Measurements from ENCODE around the gene FUOM. TPM values are rescaled to one million over a fixed set of nuclear protein-coding genes. Genes with fewer than 3 reads are reported as not detected.
"Not testable (repeated sequence)": the region's sequence is repeated elsewhere in the genome, so short reads cannot be mapped to it uniquely, and the experiment has no call there.

The FUOM gene
- total RNA-seq, 2 experiments from 2014 or later = 15.4 to 17.3 TPM

- POLR2A ChIA-PET = no interaction called here
- peak within 1 kb of the TSS; percentile 93 for H3K4me3 Mint-ChIP-seq
- no peaks in the 10 kb centered on the region for H3K27me3 Mint-ChIP-seq
- H3K4me1 Mint-ChIP-seq = peaks cover 28% of the 10 kb centered on the region
- DNase-seq = peak; percentile 99
- no peaks in the 10 kb centered on the region for H3K9me3 Mint-ChIP-seq
- peak; percentile 81 for ATAC-seq (ENCODE audit: low read depth)
- H3K27ac Mint-ChIP-seq = peak within 1 kb of the TSS; percentile 92
- H3K36me3 Mint-ChIP-seq = peaks cover 10% of the 10 kb centered on the region
Observed at GRCh38 chr10:133394064-133394663, 36.3 kb upstream of the FUOM start, which contains the start of gene MTG1. Gene MTG1, plus strand, starts transcription at chr10:133394157. Its CDS starts 64 bp downstream, at chr10:133394221.

DNA sequence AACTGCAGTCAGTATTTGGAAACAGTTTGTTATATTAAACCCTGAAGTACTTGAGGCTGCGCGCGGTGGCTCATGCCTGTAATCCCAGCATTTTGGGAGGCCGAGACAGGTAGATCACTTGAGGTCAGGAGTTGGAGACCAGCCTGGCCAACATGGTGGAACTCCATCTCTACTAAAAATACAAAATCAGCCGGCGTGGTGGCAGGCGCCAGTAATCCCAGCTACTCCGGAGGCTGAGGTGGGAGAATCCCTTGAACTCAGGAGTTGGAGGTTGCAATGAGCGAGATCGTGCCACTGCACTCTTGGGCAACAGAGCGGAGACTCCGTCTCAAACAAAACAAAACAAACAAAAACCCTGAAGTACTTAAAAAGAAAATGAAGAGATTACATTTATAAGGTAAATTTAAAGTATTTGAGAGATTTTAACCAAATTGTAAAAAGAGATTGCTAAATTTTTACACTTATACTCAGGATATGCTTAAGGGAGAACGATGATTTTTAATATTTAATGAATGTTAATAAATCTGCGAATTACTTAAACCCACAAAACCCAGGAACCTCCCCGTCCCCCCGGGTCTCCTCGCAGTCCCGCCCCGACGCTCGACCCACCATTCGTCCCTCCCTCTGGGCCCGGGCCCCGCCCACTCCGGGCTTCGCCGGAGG is 35.7 kb upstream of the FUOM start:
- Mint-ChIP-seq H3K9me3 (no peaks in the 10 kb centered on the region), H3K4me1 (peaks cover 30% of the 10 kb centered on the region), H3K27ac (peak overlapping the region; percentile 92), H3K36me3 (peaks cover 10% of the 10 kb centered on the region), H3K4me3 (peak overlapping the region; percentile 93), H3K27me3 (no peaks in the 10 kb centered on the region)
- DNase-seq = no peak
- POLR2A ChIA-PET = no interaction called here
- ATAC-seq (ENCODE audit: low read depth) = no peak

GRCh38 chr10:133391761-133392518 is 34.1 kb upstream of the FUOM start:
- DNase-seq = no peak
- H3K27me3 Mint-ChIP-seq = no peaks in the 10 kb centered on the region

DNA sequence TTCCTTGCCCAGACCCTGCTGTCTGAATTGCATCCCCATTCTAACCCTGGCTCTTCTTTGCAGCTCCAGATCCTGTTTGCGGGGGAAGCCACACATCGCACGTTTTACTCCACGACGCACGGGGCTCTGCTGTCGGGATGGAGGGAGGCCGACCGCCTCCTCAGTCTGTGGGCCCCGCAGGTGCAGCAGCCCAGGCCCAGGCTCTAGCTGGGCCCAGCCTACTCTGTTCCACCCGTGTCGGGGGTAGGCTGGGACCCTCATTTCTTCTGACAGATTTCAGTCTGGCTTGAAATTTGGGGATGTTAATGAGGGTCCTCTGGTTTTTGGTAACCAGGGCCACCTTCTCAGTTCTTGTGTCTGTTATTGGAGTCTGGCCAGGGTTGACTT is 33.4 kb upstream of the FUOM start:
- DNase-seq (no peak), ATAC-seq (ENCODE audit: low read depth) (no peak)
- H3K36me3 Mint-ChIP-seq = peaks cover 4% of the 10 kb centered on the region
- H3K27ac Mint-ChIP-seq = peak overlapping the region; percentile 98
- no peaks in the 10 kb centered on the region for H3K9me3 Mint-ChIP-seq
- peaks cover 34% of the 10 kb centered on the region for H3K4me1 Mint-ChIP-seq
- POLR2A ChIA-PET = interaction anchor here (1.1 to 3.7 kb wide), 6 partner anchors 10 to 37 kb away, joined by 3 to 18 read pairs (median 8); partner anchors contain the start of genes ECHS1, FUOM and PAOX
- H3K4me3 Mint-ChIP-seq = peak overlapping the region; percentile 44
- no peaks in the 10 kb centered on the region for H3K27me3 Mint-ChIP-seq

More at GRCh38 chr10:133391761-133392518, 34.1 kb upstream of the FUOM start:
- POLR2A ChIA-PET = interaction anchor here (3.7 kb wide), 1 partner anchor 14 kb away, joined by 18 read pairs; the partner anchor contains the start of gene PAOX
- no peak overlapping the region for H3K4me3 Mint-ChIP-seq
- peaks cover 4% of the 10 kb centered on the region for H3K36me3 Mint-ChIP-seq
- no peaks in the 10 kb centered on the region for H3K9me3 Mint-ChIP-seq
- H3K27ac Mint-ChIP-seq = peak overlapping the region; percentile 98
- peaks cover 34% of the 10 kb centered on the region for H3K4me1 Mint-ChIP-seq
- ATAC-seq (ENCODE audit: low read depth) = no peak

DNA sequence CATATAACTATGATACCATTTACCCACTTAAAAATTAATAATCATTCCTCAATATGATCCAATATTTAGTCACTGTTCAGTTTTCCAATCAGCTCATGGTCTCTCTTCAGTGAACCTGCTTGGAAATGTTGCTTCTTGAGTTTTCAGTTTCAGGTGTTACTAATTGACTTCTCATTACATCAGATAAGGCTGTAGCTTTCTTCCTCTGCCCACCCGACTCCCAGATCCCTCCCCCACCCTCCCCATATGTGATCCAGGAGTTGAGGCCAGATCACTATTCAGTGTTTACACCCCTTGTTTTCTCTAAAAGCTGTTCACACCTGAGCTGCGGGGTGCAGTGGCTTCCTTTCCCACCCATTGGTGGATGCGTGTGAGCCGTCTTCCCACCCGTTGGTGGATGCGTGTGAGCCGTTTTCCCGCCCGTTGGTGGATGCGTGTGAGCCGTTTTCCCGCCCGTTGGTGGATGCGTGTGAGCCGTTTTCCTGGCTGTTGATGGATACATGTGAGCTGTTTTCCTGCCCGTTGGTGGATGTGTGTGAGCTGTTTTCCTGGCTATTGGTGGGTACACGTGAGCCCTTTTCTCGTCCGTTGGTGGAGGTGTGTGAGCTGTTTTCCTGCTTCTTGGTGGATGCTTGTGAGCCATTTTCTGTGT is 32.9 kb upstream of the FUOM start:
- Mint-ChIP-seq H3K4me3 (peak overlapping the region; percentile 76), H3K36me3 (peaks cover 5% of the 10 kb centered on the region), H3K9me3 (no peaks in the 10 kb centered on the region), H3K27ac (peak overlapping the region; percentile 98), H3K27me3 (no peaks in the 10 kb centered on the region), H3K4me1 (peaks cover 34% of the 10 kb centered on the region)
- ATAC-seq (ENCODE audit: low read depth) (no peak), DNase-seq (no peak)
- POLR2A ChIA-PET = interaction anchor here (1.1 to 3.7 kb wide), 8 partner anchors 10 to 132 kb away, joined by 3 to 18 read pairs (median 6); partner anchors contain the start of genes CALY, ECHS1, FUOM and PAOX

- Mint-ChIP-seq H3K27ac (peak overlapping the region; percentile 99), H3K36me3 (peaks cover 2% of the 10 kb centered on the region), H3K4me1 (peaks cover 31% of the 10 kb centered on the region), H3K27me3 (no peaks in the 10 kb centered on the region), H3K4me3 (peak overlapping the region; percentile 85), H3K9me3 (no peaks in the 10 kb centered on the region)
- peak; percentile 64 for DNase-seq
- POLR2A ChIA-PET = interaction anchor here (0.6 to 3.7 kb wide), 6 partner anchors 8 to 130 kb away, joined by 3 to 18 read pairs (median 8); partner anchors contain the start of genes ECHS1, FUOM and PAOX
- peak; percentile 59 for ATAC-seq (ENCODE audit: low read depth)
Observed at GRCh38 chr10:133388973-133389818, 31.4 kb upstream of the FUOM start.

- peak overlapping the region; percentile 85 for H3K4me3 Mint-ChIP-seq
- no peak for ATAC-seq (ENCODE audit: low read depth)
- no peak for DNase-seq
- peak overlapping the region; percentile 99 for H3K27ac Mint-ChIP-seq
- H3K27me3 Mint-ChIP-seq = no peaks in the 10 kb centered on the region
- POLR2A ChIA-PET = interaction anchor here (0.6 to 3.7 kb wide), 4 partner anchors 9 to 31 kb away, joined by 3 to 18 read pairs (median 6); partner anchors contain the start of genes ECHS1, FUOM and PAOX
- peaks cover 29% of the 10 kb centered on the region for H3K4me1 Mint-ChIP-seq
- H3K36me3 Mint-ChIP-seq = peaks cover 2% of the 10 kb centered on the region
- H3K9me3 Mint-ChIP-seq = no peaks in the 10 kb centered on the region
Observed at GRCh38 chr10:133388236-133388972, 30.6 kb upstream of the FUOM start.

GRCh38 chr10:133386951-133387350 is 29.1 kb upstream of the FUOM start:
- not testable (repeated sequence) for DNase-seq; H3K4me3 Mint-ChIP-seq; H3K9me3 Mint-ChIP-seq; ATAC-seq (ENCODE audit: low read depth); H3K36me3 Mint-ChIP-seq; H3K27me3 Mint-ChIP-seq; H3K27ac Mint-ChIP-seq
- H3K4me1 Mint-ChIP-seq = peaks cover 29% of the 10 kb centered on the region
- POLR2A ChIA-PET = interaction anchor here (1.5 kb wide), 1 partner anchor 14 kb away, joined by 4 read pairs; the partner anchor contains the start of gene ECHS1

GRCh38 chr10:133385214-133385613 is 27.4 kb upstream of the FUOM start:
- H3K36me3 Mint-ChIP-seq = peaks cover 2% of the 10 kb centered on the region
- H3K27me3 Mint-ChIP-seq = no peaks in the 10 kb centered on the region
- POLR2A ChIA-PET = no interaction called here
- ATAC-seq (ENCODE audit: low read depth) = no peak
- H3K9me3 Mint-ChIP-seq = no peaks in the 10 kb centered on the region
- no peak overlapping the region for H3K4me3 Mint-ChIP-seq
- no peak for DNase-seq
- no peak overlapping the region for H3K27ac Mint-ChIP-seq
- peaks cover 15% of the 10 kb centered on the region for H3K4me1 Mint-ChIP-seq

DNA sequence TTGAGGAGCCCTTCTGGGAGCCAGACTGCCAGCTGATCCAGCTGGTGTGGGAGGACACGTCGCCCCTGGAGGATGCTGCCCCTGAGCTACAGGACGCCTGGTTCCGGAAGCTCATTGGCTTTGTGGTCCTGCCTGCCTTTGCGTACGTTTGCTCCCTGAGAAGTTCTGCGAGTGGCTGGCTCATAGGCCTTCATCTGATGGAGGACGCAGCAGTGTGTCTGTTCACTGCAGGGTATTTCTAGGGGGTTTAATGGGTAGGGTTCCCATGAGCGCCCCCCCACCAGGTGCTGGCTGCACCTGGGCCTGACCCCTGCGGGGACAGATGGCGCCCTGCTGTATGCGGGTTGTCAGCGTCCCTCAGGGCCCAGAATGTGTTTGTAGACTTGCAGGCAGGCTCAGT is 26.3 kb upstream of the FUOM start:
- Mint-ChIP-seq H3K27me3 (no peaks in the 10 kb centered on the region), H3K9me3 (no peaks in the 10 kb centered on the region), H3K36me3 (peaks cover 1% of the 10 kb centered on the region), H3K4me1 (peaks cover 10% of the 10 kb centered on the region), H3K27ac (no peak overlapping the region), H3K4me3 (no peak overlapping the region)
- DNase-seq (no peak), ATAC-seq (ENCODE audit: low read depth) (no peak)
- POLR2A ChIA-PET = no interaction called here

DNA sequence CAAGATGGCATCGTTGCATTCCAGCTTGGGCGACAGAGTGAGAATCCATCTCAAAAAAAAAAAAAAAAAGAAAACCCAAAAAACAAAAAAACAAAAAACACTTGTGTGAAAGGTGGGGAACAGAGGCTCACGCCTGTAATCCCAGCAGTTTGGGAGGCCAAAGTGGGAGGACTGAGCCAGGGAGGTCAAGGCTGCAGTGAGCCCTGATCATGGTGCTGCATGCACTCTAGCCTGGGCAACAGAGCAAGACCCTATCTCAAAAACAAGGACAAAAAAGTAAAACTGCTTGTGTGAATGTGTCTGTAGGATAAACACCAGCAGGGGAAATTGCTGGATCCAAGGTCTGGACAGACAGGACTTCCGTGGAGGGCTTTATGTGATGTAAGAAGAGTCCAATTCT is 25.7 kb upstream of the FUOM start:
- Mint-ChIP-seq H3K27me3 (no peaks in the 10 kb centered on the region), H3K9me3 (no peaks in the 10 kb centered on the region), H3K4me3 (no peak overlapping the region), H3K27ac (no peak overlapping the region), H3K4me1 (peaks cover 6% of the 10 kb centered on the region), H3K36me3 (peaks cover 1% of the 10 kb centered on the region)
- ATAC-seq (ENCODE audit: low read depth) (no peak), DNase-seq (no peak)
- POLR2A ChIA-PET = no interaction called here
